ENCODE results near the gene MCM5.
"Not testable (repeated sequence)": the region's sequence is repeated elsewhere in the genome, so short reads cannot be mapped to it uniquely, and the experiment has no call there.

DNA sequence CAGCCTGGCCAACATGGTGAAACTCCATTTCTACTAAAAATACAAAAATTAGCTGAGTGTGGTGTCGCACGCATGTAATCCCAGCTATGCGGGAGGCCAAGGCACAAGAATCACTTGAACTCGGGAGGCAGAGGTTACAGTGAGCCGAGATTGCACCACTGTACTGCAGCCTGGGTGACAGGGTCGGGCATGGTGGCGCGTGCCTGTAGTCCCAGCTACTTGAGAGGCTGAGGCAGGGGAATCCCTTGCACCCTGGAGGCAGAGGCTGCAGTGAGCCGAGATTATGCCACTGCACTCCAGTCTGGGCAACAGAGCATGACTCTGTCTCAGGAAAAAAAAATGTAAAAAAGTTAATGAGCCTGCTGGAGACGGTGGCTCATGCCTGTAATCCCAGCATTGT is 60.0 kb downstream of the MCM5 start:
- TF ChIP-seq, protein P1, sequence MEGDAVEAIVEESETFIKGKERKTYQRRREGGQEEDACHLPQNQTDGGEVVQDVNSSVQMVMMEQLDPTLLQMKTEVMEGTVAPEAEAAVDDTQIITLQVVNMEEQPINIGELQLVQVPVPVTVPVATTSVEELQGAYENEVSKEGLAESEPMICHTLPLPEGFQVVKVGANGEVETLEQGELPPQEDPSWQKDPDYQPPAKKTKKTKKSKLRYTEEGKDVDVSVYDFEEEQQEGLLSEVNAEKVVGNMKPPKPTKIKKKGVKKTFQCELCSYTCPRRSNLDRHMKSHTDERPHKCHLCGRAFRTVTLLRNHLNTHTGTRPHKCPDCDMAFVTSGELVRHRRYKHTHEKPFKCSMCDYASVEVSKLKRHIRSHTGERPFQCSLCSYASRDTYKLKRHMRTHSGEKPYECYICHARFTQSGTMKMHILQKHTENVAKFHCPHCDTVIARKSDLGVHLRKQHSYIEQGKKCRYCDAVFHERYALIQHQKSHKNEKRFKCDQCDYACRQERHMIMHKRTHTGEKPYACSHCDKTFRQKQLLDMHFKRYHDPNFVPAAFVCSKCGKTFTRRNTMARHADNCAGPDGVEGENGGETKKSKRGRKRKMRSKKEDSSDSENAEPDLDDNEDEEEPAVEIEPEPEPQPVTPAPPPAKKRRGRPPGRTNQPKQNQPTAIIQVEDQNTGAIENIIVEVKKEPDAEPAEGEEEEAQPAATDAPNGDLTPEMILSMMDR (conservative IDR thresholded peaks at IDR 0.05 in 1 of 2, IDR thresholded peaks at IDR 0.05 in 1 of 2; ENCODE audit: extremely low read depth in 1 of 2, insufficient read depth in 1 of 2, low read depth in 1 of 2, low read length in 2 of 2), result not testable (repeated sequence)
- not testable (repeated sequence) for TF ChIP-seq EZH2 (IDR thresholded peaks at IDR 0.05; ENCODE audit: borderline replicate concordance, low read length)

All from mammary epithelial cell (primary cell).